ENCODE measurements around the gene PDE11A. TPM values are rescaled to one million over a fixed set of nuclear protein-coding genes. Genes with fewer than 3 reads are reported as not detected.

PDE11A gene
- total RNA-seq, 4 donors from 2014 or later, result 0.85 to 2.3 (median 2.1) TPM; not detected in 1

DNA sequence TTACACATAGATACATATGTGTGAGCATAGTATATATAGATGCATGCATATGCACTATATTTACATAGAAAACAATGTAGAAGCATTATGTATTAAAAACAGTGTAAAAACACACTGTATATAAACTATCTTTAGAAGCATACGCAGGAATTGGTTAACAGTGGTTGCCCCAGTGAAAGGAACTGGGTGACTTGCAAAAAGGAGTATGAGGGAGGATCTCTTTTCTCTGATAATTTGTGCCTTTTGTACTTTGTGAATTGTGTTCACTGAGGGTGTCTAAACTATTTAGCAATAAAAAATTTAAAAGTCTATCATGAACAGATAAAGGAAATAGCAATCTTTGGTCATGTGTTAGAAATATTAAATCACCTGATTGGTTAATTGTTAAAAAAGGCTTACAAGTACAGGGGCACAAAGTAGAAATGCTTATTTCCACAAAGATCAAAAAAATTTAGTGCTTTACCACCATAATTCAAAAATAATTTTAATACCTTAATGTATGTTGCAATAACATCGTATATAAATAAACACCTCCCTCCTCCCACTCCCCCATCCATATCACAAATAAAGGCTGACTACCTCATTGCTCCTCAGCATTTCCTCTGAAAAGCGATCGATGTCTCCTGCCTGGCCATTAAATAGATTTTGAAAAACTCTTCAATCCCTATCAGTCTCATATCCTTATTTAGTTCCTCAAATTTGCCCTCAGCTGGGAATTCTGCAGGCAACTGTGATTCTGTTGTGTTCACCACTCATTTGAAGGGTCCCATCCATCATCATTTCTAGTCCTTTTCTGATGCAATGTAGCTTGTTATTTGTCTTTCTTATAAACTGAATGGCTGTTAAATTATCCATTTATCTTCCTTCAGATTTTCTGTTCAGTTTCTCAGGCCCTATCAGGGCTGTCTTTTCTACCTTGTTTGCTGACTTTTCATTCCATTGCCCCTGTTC is 422.7 kb downstream of the PDE11A start:
- no peaks in the 10 kb centered on the region for H3K9me3 ChIP-seq
- no peaks in the 10 kb centered on the region for H3K36me3 ChIP-seq
- no peaks in the 10 kb centered on the region for H3K4me1 ChIP-seq
- no peak overlapping the region for H3K4me3 ChIP-seq
- intact Hi-C loops (cut with DNase I; ENCODE audit: low total_unique reads), result no loop called here
- no peak overlapping the region for H3K27ac ChIP-seq
- TF ChIP-seq, protein P1, sequence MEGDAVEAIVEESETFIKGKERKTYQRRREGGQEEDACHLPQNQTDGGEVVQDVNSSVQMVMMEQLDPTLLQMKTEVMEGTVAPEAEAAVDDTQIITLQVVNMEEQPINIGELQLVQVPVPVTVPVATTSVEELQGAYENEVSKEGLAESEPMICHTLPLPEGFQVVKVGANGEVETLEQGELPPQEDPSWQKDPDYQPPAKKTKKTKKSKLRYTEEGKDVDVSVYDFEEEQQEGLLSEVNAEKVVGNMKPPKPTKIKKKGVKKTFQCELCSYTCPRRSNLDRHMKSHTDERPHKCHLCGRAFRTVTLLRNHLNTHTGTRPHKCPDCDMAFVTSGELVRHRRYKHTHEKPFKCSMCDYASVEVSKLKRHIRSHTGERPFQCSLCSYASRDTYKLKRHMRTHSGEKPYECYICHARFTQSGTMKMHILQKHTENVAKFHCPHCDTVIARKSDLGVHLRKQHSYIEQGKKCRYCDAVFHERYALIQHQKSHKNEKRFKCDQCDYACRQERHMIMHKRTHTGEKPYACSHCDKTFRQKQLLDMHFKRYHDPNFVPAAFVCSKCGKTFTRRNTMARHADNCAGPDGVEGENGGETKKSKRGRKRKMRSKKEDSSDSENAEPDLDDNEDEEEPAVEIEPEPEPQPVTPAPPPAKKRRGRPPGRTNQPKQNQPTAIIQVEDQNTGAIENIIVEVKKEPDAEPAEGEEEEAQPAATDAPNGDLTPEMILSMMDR (IDR thresholded peaks at IDR 0.05), result no peak
- no peak for TF ChIP-seq POLR2A (IDR thresholded peaks at IDR 0.05)
- no peaks in the 10 kb centered on the region for H3K27me3 ChIP-seq
- DNase-seq, result no peak

DNA sequence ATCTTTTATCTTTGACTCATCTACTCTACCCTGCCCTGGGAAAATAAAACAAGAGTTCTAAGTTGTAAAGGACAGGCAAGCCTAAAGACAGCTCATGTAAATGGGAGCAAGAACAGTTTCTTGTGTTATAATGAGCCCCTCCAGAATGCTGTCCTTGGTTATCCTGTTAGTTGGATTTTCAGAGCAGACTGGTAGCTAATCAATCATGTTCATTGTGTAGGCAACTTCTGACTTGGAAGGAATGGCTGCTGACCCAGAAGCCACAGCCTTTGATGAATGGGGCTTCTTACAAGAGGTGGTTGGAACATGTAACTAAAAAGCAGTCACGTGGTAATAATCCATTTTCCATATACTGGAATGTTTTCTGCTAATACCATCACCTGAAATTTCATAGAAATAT is 425.8 kb downstream of the PDE11A start:
- intact Hi-C loops (cut with DNase I; ENCODE audit: low total_unique reads), result no loop called here
- no peak overlapping the region for H3K4me3 ChIP-seq
- no peak overlapping the region for H3K27ac ChIP-seq
- TF ChIP-seq, protein P1 (IDR thresholded peaks at IDR 0.05), result no peak
- no peak for TF ChIP-seq POLR2A (IDR thresholded peaks at IDR 0.05)
- no peaks in the 10 kb centered on the region for H3K36me3 ChIP-seq
- no peaks in the 10 kb centered on the region for H3K27me3 ChIP-seq
- no peaks in the 10 kb centered on the region for H3K9me3 ChIP-seq
- DNase-seq, result no peak
- no peaks in the 10 kb centered on the region for H3K4me1 ChIP-seq

DNA sequence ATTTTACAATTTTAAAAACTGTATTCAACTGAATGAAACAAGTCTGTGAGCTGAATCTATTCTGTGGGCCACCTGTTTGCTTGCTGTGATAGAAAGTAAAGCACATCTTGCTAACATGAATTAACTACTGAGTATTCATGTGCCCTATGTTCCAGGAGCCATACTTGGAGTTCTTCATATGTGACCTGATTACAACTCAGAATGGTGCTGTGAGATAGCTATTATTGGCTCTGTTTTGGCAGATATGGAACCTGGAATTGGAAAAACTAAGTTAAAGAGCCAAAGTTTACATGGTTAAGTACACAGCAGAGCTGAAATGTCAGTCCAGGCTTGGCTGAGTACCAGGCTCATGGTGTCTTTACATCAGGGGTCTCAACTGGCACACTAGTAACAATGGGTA is 426.3 kb downstream of the PDE11A start:
- H3K27ac ChIP-seq, result no peak overlapping the region

DNA sequence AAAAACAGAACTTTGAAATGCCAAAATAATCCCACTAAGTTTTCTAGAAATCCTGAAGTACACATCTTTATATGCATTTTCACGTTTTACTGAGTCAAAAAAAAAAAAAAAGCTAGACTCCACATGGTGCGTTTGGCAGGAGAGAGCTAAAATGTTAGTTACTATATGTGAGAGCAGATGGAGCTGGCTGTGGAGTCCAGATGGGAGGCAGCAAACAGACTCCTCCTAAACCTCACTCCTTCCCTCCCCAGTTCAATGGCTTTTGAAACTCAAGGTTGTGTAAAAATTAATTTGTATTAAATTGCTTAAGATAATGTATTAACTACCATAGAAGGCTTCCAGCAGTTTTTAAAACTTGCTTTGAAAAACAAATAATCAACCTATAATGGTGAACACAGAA is 431.2 kb downstream of the PDE11A start:
- TF ChIP-seq, protein P1 (IDR thresholded peaks at IDR 0.05), result no peak
- Histone ChIP-seq H3K36me3 (no peaks in the 10 kb centered on the region), H3K9me3 (no peaks in the 10 kb centered on the region), H3K27me3 (no peaks in the 10 kb centered on the region), H3K27ac (no peak overlapping the region), H3K4me1 (no peaks in the 10 kb centered on the region), H3K4me3 (no peak overlapping the region)
- intact Hi-C loops (cut with DNase I; ENCODE audit: low total_unique reads), result no loop called here
- DNase-seq, result no peak

More for the DNA sequence above, 426.3 kb downstream of the PDE11A start:
- TF ChIP-seq, protein P1 (IDR thresholded peaks at IDR 0.05), result no peak
- TF ChIP-seq POLR2A (IDR thresholded peaks at IDR 0.05), result no peak
- H3K4me1 ChIP-seq, result no peaks in the 10 kb centered on the region
- DNase-seq, result no peak
- no peak overlapping the region for H3K4me3 ChIP-seq
- no peaks in the 10 kb centered on the region for H3K36me3 ChIP-seq
- intact Hi-C loops (cut with DNase I; ENCODE audit: low total_unique reads), result no loop called here
- no peaks in the 10 kb centered on the region for H3K27me3 ChIP-seq
- H3K9me3 ChIP-seq, result no peaks in the 10 kb centered on the region

DNA sequence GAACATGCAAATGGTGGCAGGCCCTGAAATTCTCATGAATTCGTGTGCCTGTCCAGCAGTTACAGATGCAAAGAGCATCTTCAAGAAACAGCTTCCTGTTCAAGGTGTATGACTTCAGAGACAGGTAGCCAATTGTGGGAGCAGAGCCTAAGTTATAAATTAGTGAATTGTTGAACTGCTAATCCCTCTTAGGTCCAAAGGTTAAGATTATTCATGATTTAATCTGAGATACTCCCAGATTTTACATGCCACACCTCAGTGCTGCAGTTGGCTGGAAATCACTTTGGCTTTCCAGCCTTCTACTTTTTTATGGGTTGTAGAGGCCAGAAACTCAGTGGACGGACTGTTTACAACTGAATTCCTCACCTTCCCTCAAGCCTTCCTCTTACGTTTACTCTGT is 432.2 kb downstream of the PDE11A start:
- TF ChIP-seq POLR2A (IDR thresholded peaks at IDR 0.05), result no peak
- TF ChIP-seq, protein P1 (IDR thresholded peaks at IDR 0.05), result no peak
- no peak overlapping the region for H3K4me3 ChIP-seq
- intact Hi-C loops (cut with DNase I; ENCODE audit: low total_unique reads), result no loop called here

More for the DNA sequence above, 432.2 kb downstream of the PDE11A start:
- Histone ChIP-seq H3K9me3 (no peaks in the 10 kb centered on the region), H3K27me3 (no peaks in the 10 kb centered on the region), H3K36me3 (no peaks in the 10 kb centered on the region), H3K27ac (no peak overlapping the region), H3K4me1 (no peaks in the 10 kb centered on the region)
- DNase-seq, result no peak

All from uterus (tissue), 4 donors.